ENCODE measurements around the gene SLC13A5.

Gene SLC13A5

DNA sequence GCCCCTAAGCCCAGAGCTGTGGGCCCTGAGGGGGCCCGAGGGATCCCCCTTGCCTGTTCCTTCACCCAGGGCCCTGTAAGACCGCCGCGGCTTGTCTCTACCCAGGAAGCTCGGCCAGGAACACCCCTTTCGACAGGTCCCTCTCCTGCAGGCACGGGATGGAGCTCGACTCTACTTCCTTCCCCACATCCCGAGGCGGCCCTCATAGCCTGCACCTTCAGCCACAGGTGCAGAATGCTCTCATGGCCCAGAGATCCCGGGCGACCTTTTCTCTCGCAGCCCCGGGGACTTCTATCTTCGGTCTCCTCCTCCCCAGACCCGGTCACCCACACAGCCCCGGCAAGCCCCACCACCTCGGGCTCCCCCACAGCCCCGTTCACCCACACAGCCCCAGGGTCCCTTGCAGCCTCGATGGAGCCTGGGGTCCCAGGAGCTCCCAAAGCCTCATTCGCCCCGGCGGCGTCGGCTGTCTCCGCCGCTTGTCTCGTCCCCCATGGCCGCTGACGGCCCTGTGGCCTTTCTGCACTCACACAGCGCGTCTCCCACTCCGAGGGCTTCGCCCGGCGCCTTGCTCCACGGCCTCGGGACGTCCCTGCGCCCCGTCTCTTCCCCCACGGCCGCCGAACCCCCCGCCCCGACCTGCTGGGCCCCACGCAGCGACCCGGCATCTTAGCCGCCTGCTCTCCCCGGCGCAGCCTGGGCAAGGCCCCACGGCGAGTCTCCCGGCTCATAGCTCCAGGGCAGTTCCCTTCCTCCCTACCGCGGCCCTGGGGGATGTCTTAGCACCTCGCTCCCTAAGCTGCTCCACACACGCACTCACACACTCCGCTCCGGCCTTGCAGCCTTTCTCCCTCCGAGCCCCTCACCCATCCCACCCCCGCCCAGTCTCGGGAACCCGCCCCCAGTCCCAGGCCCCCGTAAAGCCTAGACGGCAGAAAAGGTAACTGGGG lies 73.3 kb downstream of the SLC13A5 start:
- DNase-seq (ENCODE audit: low read depth in 4 of 4, low spot score in 1 of 4), result no peak

DNA sequence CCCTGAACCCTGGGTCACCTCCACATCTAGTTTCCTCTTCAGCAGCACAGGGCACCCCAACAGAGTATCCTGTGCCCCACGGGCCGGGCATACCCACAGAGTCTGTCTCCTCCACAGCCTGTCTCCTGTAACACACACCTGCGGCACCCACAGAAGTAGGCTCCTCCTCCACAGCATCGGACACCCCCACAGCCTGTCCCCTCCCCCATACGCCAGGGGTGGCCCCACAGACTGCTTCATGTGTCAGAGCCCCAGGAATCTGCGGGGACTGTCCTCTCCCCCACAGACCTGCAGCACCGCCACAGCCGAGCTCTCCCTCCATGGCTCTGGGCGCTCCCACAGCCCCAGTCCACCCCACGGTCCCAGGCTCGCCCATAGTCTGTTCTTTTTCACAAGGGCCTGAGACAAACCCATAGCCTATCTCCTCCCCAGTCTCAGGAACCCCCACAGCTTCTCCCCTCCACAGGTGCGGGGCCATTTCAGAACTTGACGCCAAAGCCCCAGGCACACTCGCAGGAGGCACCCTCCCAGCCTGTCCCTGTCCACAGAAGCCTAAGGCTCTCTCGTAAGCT lies 74.1 kb downstream of the SLC13A5 start:
- no peak for DNase-seq (ENCODE audit: low read depth in 4 of 4, low spot score in 1 of 4)

DNA sequence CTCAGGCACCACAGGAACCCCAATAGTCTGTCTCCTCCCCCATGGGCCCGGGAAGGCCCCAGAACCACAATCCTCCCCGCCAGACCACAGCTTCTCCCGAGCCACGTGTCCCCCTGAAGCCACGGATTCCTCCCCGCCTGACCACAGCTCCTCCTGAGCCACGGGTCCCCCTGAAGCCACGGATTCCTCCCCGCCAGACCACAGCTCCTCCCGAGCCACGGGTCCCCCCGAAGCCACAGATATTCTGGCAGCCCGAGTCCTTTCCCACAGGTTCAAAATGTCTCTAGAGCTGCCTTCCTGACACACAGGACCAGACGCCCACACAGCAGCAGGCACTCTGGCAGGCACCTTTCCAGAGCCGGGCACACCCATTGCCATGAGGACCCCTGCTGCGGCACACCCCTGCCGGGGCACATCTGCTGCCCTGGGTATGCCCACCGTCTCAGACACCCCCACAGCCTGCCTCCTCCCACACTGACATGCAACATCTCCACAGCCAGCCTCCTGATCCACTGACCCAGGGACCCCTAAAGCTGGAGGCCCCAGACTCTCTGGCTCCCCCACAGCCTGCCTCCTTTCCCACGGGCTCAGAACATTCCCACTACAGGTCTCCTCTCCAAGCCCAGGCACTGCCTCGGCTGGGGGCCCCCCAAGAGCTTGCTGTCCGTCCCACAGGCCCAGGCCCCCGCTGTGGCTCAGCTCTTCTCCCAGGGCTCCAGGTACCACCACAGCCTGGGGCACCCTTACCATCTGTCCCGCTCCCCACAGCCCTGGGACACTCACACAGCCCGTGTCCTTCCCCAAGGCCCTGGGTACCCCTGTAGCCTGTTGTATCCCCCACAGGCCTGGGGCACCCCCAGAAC lies 74.9 kb downstream of the SLC13A5 start:
- no peak for DNase-seq (ENCODE audit: low read depth in 4 of 4, low spot score in 1 of 4)

DNA sequence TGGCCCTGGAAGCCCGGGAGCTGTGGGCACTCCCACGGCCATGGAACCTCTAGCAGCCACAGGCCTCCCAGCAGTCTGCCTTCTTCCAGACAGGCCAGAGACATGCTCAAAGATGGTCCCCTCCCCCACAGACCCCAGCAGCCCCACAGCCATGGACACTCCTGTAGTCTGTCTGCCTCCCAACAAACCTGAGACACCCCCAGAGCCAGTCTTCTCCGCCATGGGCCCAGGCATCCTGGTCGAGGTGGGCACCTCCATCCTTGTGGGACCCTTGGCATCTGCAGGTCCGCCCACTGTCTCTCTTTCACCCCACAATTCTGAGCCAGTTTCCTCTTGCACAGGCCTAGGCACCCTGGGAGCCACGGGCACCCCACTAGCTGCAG lies 75.7 kb downstream of the SLC13A5 start:
- DNase-seq (ENCODE audit: low read depth in 4 of 4, low spot score in 1 of 4), result no peak

DNA sequence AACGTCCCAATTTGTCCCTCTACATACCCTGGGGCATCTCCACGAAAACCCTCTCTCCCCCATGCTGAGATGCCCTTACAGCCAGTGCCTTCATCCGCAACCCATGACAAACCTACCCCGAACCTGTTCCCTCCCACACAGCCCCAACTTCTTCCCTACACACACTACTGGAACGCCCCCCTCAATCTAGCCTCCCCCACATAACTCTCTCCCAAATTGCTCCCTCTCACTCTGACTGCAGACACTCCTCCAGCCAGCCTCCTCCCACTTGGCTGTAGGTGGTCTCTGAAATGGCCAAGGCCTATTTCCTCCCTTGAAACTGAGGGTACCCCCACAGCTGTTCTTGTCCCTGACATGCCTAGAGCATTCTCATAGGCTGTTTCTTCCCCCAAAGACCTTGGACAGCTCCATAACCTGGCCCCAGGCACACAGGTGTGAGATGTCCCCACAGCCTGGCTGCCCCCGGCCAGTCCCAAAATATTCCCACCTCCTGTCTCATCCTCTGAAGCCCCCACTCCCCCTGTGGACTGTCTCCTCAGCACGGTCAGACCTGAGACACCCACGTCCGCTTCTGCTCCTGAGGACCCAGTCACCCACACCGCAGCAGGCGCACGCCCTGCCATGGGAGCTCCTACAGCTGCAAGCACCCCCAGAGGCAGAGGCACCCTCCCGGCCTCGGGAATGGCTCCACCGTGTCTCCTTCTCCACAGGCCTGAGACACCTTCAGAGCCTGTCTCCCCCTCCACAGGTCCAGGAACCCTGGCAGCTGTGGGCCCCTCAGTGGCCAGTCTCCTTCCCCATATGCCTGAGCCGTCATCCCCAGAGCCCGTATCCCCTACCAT lies 76.3 kb downstream of the SLC13A5 start:
- DNase-seq (ENCODE audit: low read depth in 4 of 4, low spot score in 1 of 4), result no peak

DNA sequence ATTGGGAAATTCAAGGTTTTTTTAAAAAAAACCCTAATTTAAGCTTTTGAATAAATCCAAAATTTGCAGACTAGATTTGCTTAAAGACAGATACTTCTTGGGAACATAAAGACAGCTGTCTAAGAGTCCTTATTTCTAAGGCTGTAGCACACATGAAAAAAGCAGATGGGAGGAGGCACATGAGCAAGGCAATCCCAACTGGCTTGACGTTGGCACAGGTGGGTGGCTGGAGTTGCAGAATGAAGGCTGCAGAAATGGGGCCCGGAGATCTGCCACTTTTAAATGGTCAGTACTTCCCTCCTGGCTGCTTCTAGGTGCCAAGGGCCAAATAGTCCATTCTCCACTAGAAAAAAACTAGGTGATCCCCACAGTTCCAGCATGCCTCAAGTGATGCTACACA lies 77.1 kb downstream of the SLC13A5 start:
- no peak for DNase-seq (ENCODE audit: low read depth in 4 of 4, low spot score in 1 of 4)
